GM12864 (cell line): ENCODE data around the gene NENF.

ENCODE experiments used
- DNase-seq: peaks from one replicate; pipeline ENCODE4 v3.0.0-alpha.2; 2011; ENCODE audit warnings: low read depth
- H3K4me3 ChIP-seq: 2 replicates; pipeline ENCODE4 v1.5.1; 2011; ENCODE audit warnings: mild to moderate bottlenecking, low read depth, low read length, control low read depth
- TF ChIP-seq, protein P1 (sequence below): IDR thresholded peaks from 2 replicates; pipeline ENCODE4 v1.5.1; 2011; ENCODE audit warnings: low read depth, mild to moderate bottlenecking, moderate library complexity, low read length, control low read depth, inconsistent platforms; ENCODE audit errors: missing control alignments

The NENF gene

DNA sequence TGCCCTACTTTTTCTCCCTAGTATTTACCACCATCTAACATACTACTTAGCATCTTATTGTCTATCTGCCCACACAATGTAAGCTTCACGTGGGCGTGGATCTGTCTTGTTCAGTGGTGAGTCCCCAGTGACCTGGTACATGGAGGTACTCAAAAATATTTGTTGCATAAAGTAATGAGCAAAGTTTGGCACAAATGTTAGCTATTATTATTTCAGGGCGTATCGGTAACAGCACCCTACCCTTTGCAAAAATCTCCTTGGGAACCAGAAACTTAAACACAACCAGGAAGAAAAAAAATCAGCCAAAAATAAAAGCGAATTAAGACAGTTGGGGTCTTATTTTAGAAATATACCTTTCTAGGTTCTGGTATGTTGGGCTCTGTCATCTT, 454 bp upstream of the NENF start:
- no peak for DNase-seq
- TF ChIP-seq, protein P1, sequence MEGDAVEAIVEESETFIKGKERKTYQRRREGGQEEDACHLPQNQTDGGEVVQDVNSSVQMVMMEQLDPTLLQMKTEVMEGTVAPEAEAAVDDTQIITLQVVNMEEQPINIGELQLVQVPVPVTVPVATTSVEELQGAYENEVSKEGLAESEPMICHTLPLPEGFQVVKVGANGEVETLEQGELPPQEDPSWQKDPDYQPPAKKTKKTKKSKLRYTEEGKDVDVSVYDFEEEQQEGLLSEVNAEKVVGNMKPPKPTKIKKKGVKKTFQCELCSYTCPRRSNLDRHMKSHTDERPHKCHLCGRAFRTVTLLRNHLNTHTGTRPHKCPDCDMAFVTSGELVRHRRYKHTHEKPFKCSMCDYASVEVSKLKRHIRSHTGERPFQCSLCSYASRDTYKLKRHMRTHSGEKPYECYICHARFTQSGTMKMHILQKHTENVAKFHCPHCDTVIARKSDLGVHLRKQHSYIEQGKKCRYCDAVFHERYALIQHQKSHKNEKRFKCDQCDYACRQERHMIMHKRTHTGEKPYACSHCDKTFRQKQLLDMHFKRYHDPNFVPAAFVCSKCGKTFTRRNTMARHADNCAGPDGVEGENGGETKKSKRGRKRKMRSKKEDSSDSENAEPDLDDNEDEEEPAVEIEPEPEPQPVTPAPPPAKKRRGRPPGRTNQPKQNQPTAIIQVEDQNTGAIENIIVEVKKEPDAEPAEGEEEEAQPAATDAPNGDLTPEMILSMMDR = no peak

DNA sequence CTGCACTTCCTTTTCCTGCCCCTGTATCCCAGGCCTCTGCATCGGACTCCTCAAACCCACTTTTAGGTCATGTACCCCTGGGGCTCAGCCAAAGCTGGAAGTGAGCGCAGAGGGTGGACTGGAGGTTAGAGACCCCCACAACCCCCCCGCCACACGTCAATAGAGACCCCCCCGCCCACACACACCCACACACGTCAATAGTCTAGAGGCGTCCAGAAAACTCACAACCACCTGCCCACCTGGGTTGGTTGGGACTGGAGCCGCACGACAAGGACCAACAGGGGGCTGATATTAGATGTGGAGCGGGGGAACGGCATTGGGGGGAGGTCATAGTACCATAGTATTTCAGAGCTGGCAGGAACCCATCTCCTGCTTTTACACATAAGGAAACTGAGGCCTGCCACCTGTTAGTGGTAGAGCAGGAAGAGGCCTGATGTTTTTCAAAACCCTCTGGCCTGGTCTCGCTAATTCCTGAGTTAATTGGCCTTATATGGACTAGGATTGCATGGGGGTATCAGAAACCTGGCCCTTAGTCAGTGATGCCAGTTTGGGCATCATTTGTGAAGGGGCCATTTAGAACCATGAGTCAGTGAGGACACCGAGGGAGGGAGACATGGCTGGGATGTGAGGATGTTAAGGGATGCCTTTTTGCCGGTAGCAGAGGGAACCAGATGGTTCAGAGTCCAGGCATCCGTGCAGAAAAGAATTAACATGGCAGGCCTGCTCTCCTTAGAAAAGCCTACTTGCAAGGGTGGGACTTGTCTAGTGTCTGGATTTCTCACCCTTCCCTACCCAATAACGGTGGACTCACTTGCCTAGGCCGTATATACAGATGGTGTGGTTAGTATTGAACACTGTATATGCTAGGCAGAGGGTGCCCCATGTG, 1.1 kb downstream of the NENF start:
- DNase-seq = no peak
- TF ChIP-seq, protein P1 = no peak
- peak overlapping the region; percentile 78 for H3K4me3 ChIP-seq

More for the DNA sequence above, 454 bp upstream of the NENF start:
- peak overlapping the region; percentile 78 for H3K4me3 ChIP-seq

DNA sequence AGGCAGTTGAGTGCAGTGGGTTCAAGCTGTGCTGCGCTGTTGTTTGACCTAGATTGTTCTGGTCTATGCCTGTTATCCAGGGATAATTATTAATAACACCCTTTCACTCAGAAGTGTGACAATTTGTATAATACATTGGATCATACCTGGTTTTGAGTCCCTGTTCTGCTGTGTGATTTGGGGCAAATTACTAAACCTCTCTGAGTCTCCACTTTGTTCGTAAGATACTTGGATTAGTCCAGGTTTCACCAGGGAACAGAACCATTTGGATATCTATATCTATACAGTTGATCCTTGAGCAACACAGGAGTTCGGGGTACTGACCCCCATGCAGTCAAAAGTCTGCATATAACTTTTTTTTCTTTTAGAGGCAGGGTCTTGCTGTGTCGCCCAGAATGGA, 2.3 kb downstream of the NENF start:
- no peak overlapping the region for H3K4me3 ChIP-seq
- DNase-seq = no peak
- TF ChIP-seq, protein P1 = no peak

DNA sequence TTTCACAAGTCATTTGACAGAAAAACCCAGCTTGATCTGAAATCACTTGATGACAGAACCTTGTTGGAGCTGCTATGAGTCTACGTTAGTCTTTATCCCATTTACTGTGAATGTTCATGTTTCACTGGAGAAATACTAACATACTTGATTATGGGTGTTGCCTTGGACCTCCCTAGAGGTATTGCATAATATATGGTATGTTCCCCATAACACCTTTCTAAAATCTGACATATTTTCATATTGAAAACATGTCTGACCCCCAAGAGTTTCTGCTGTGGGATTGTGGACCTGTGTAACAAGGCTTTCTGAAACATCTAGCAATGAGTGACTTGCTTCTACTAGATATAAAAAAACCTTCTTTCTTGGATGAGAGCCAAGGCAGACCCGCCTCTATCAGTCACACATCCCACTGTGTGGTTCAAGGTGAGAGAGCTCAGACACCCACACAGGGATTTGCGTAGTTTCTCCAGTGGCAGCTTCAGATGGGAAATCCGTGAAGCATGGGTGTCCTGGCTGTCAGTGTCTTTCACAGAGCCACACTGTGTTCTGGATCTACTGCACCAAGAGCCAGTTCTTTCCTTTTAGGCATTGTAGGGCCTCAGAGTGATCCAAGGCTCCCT, 4.6 kb downstream of the NENF start:
- no peak for DNase-seq
- TF ChIP-seq, protein P1 = no peak

DNA sequence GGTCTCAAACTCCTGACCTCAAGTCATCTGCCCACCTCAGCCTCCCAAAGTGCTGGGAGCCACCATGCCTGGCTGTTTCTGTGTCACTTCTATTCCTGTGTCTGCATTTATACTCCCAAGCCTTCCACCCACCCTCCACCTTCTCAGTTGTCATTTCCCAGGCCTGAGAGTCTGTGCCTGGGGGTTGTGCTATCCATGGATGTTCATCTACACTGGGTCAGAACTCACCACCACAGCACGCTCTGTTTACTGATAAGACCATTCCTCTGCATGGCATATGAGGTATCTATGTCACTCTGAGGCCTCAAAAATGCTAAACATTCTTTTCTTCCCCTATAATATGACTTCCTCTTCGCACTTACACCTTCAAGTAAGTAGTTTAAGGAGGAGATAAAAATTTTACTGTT, 6.1 kb downstream of the NENF start:
- H3K4me3 ChIP-seq = no peak overlapping the region
- TF ChIP-seq, protein P1 = no peak
- DNase-seq = no peak

More for the DNA sequence above, 4.6 kb downstream of the NENF start:
- H3K4me3 ChIP-seq = no peak overlapping the region

DNA sequence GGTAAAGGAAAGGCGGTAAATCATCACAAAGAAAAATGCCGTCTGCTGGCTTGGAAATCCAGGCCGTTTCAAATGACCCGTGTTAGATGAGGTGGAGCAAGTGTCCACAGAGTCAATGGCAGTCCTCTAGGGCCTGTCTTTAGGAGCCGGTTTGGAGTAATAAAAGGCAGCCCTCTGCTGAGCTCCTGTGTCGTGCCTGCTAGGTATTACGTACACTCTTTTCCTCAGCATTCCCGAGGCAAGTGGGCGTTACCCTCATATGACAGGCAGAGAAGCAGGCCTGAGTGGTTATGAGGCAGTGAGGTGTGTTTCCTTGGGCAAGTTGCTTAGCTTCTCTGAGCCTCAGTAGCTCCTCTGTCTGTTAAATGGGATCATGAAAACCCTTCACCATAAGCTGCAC, 7.7 kb downstream of the NENF start:
- TF ChIP-seq, protein P1 = no peak
- no peak for DNase-seq
- H3K4me3 ChIP-seq = no peak overlapping the region
